Astrocyte (in vitro differentiated cells and primary cell): ENCODE results near the gene ARMH1.

ENCODE experiments used
- EZH2 ChIP-seq: IDR thresholded peaks from 2 replicates; pipeline ENCODE4 v1.6.1; 2012; ENCODE audit warnings: mild to moderate bottlenecking, low read length, inconsistent platforms; ENCODE audit not compliant: insufficient read depth
- TF ChIP-seq, protein P1 (sequence below): IDR thresholded peaks from 2 replicates; pipeline ENCODE4 v1.5.1; 2011; ENCODE audit warnings: low read depth, mild to moderate bottlenecking, inconsistent platforms, low read length, moderate library complexity; ENCODE audit not compliant: insufficient read depth

DNA sequence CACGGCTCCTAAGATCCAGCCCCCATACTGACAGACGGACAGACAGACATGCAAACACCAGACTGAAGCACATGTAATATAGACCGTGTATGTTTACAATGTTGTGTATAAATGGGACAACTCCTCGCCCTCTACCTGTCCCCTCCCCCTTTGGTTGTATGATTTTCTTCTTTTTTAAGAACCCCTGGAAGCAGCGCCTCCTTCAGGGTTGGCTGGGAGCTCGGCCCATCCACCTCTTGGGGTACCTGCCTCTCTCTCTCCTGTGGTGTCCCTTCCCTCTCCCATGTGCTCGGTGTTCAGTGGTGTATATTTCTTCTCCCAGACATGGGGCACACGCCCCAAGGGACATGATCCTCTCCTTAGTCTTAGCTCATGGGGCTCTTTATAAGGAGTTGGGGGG lies 23.4 kb upstream of the ARMH1 start:
- TF ChIP-seq, protein P1, sequence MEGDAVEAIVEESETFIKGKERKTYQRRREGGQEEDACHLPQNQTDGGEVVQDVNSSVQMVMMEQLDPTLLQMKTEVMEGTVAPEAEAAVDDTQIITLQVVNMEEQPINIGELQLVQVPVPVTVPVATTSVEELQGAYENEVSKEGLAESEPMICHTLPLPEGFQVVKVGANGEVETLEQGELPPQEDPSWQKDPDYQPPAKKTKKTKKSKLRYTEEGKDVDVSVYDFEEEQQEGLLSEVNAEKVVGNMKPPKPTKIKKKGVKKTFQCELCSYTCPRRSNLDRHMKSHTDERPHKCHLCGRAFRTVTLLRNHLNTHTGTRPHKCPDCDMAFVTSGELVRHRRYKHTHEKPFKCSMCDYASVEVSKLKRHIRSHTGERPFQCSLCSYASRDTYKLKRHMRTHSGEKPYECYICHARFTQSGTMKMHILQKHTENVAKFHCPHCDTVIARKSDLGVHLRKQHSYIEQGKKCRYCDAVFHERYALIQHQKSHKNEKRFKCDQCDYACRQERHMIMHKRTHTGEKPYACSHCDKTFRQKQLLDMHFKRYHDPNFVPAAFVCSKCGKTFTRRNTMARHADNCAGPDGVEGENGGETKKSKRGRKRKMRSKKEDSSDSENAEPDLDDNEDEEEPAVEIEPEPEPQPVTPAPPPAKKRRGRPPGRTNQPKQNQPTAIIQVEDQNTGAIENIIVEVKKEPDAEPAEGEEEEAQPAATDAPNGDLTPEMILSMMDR, result no peak
- TF ChIP-seq EZH2, result no peak
